ENCODE results near the gene PYROXD2.

The PYROXD2 gene

DNA sequence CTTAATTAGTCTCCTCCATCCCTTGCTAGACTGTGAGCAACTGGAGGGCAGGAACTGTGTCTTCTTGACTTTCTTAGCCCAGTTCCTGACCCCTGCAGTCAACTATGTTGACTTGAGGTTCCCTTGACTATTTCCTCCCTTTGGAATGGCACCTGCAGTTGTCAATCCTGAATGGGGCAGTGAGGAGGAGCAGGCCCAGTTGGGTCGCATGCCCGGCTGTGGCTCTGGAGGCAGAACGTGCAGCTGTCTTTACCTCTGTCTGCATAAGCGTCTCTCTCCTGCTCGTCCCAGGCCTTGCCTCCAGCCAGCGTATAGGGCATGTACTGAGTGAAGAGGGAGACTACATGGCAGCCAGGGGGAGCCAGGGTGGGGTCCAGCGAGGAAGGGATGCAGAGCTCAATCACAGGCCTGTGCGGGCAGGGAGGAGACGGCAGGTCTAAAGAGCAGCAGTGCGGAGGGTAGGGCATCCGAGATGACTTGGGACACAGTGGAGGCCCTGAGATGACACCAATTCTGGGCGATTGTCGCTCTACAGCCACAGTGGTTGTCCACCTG, 26.8 kb downstream of the PYROXD2 start:
- no peak for ATAC-seq
- TF ChIP-seq, protein P1, sequence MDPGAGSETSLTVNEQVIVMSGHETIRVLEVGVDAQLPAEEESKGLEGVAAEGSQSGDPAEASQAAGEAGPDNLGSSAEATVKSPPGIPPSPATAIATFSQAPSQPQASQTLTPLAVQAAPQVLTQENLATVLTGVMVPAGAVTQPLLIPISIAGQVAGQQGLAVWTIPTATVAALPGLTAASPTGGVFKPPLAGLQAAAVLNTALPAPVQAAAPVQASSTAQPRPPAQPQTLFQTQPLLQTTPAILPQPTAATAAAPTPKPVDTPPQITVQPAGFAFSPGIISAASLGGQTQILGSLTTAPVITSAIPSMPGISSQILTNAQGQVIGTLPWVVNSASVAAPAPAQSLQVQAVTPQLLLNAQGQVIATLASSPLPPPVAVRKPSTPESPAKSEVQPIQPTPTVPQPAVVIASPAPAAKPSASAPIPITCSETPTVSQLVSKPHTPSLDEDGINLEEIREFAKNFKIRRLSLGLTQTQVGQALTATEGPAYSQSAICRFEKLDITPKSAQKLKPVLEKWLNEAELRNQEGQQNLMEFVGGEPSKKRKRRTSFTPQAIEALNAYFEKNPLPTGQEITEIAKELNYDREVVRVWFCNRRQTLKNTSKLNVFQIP (CRISPR knock-in tag; IDR thresholded peaks at IDR 0.05; ENCODE audit: borderline replicate concordance, low read depth): no peak
- TF ChIP-seq ZFP3 (CRISPR knock-in tag; IDR thresholded peaks at IDR 0.05) (no peak), ZFP30 (CRISPR knock-in tag; IDR thresholded peaks at IDR 0.05) (no peak), ESRRG (CRISPR knock-in tag; IDR thresholded peaks at IDR 0.05) (no peak), ZC3H10 (CRISPR knock-in tag; IDR thresholded peaks at IDR 0.05) (no peak), PPARA (CRISPR knock-in tag; IDR thresholded peaks at IDR 0.05; ENCODE audit: borderline replicate concordance) (no peak), CSDC2 (CRISPR knock-in tag; IDR thresholded peaks at IDR 0.05) (no peak), OSR1 (CRISPR knock-in tag; IDR thresholded peaks at IDR 0.05) (no peak), TOX (CRISPR knock-in tag; IDR thresholded peaks at IDR 0.05; ENCODE audit: borderline replicate concordance) (no peak), ZNF70 (CRISPR knock-in tag; IDR thresholded peaks at IDR 0.05) (no peak), ZNF565 (CRISPR knock-in tag; conservative IDR thresholded peaks at IDR 0.05; ENCODE audit: low read depth) (no peak), TCF4 (CRISPR knock-in tag; IDR thresholded peaks at IDR 0.05; ENCODE audit: borderline replicate concordance) (no peak), ZNF8 (CRISPR knock-in tag; IDR thresholded peaks at IDR 0.05) (no peak), SNAI2 (CRISPR knock-in tag; IDR thresholded peaks at IDR 0.05) (no peak), RARB (CRISPR knock-in tag; IDR thresholded peaks at IDR 0.05) (no peak), ARNTL (CRISPR knock-in tag; IDR thresholded peaks at IDR 0.05; ENCODE audit: borderline replicate concordance, low read depth) (no peak)
- TF ChIP-seq, protein P2, sequence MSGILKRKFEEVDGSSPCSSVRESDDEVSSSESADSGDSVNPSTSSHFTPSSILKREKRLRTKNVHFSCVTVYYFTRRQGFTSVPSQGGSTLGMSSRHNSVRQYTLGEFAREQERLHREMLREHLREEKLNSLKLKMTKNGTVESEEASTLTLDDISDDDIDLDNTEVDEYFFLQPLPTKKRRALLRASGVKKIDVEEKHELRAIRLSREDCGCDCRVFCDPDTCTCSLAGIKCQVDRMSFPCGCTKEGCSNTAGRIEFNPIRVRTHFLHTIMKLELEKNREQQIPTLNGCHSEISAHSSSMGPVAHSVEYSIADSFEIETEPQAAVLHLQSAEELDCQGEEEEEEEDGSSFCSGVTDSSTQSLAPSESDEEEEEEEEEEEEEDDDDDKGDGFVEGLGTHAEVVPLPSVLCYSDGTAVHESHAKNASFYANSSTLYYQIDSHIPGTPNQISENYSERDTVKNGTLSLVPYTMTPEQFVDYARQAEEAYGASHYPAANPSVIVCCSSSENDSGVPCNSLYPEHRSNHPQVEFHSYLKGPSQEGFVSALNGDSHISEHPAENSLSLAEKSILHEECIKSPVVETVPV (CRISPR knock-in tag; IDR thresholded peaks at IDR 0.05): no peak
- TF ChIP-seq, protein P3, sequence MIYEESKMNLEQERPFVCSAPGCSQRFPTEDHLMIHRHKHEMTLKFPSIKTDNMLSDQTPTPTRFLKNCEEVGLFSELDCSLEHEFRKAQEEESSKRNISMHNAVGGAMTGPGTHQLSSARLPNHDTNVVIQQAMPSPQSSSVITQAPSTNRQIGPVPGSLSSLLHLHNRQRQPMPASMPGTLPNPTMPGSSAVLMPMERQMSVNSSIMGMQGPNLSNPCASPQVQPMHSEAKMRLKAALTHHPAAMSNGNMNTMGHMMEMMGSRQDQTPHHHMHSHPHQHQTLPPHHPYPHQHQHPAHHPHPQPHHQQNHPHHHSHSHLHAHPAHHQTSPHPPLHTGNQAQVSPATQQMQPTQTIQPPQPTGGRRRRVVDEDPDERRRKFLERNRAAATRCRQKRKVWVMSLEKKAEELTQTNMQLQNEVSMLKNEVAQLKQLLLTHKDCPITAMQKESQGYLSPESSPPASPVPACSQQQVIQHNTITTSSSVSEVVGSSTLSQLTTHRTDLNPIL (CRISPR knock-in tag; IDR thresholded peaks at IDR 0.05; ENCODE audit: low read depth): no peak
- TF ChIP-seq, protein P4, sequence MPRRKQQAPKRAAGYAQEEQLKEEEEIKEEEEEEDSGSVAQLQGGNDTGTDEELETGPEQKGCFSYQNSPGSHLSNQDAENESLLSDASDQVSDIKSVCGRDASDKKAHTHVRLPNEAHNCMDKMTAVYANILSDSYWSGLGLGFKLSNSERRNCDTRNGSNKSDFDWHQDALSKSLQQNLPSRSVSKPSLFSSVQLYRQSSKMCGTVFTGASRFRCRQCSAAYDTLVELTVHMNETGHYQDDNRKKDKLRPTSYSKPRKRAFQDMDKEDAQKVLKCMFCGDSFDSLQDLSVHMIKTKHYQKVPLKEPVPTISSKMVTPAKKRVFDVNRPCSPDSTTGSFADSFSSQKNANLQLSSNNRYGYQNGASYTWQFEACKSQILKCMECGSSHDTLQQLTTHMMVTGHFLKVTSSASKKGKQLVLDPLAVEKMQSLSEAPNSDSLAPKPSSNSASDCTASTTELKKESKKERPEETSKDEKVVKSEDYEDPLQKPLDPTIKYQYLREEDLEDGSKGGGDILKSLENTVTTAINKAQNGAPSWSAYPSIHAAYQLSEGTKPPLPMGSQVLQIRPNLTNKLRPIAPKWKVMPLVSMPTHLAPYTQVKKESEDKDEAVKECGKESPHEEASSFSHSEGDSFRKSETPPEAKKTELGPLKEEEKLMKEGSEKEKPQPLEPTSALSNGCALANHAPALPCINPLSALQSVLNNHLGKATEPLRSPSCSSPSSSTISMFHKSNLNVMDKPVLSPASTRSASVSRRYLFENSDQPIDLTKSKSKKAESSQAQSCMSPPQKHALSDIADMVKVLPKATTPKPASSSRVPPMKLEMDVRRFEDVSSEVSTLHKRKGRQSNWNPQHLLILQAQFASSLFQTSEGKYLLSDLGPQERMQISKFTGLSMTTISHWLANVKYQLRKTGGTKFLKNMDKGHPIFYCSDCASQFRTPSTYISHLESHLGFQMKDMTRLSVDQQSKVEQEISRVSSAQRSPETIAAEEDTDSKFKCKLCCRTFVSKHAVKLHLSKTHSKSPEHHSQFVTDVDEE (CRISPR knock-in tag; IDR thresholded peaks at IDR 0.05): no peak

DNA sequence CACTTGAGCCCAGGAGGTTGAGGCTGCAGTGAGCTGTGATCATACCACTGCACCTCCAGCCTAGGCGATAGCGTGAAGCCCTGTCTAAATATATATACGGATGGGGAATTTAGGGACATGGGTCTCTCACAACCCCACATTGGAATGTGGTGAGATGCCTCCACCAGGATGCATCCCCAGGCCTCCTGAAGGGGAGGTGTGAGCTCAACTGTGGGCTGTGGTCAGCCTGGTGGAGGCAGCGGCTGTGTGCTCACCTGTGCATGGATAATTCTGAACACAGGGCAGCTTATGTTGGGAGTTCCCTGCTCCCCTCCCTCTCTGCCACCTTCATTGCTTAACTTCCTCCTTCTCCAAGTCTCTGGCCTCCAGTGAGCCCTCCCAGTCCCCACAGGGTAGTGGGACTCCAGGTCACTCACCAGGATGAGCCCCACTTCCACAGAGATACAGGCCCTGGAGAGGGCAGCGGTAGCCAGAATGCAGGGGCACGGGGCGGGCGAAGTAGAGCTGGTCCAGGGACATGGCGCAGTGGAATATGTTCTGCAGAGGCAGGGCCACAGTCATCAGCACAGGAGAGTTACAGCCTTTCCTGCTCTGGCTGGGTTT, 30.4 kb downstream of the PYROXD2 start:
- no peak for ATAC-seq
- TF ChIP-seq ZNF70 (CRISPR knock-in tag; IDR thresholded peaks at IDR 0.05): no peak
- no peak for TF ChIP-seq TOX (CRISPR knock-in tag; IDR thresholded peaks at IDR 0.05; ENCODE audit: borderline replicate concordance)
- no peak for TF ChIP-seq BACH2 (CRISPR knock-in tag; IDR thresholded peaks at IDR 0.05; ENCODE audit: borderline replicate concordance)
- TF ChIP-seq, protein P5, sequence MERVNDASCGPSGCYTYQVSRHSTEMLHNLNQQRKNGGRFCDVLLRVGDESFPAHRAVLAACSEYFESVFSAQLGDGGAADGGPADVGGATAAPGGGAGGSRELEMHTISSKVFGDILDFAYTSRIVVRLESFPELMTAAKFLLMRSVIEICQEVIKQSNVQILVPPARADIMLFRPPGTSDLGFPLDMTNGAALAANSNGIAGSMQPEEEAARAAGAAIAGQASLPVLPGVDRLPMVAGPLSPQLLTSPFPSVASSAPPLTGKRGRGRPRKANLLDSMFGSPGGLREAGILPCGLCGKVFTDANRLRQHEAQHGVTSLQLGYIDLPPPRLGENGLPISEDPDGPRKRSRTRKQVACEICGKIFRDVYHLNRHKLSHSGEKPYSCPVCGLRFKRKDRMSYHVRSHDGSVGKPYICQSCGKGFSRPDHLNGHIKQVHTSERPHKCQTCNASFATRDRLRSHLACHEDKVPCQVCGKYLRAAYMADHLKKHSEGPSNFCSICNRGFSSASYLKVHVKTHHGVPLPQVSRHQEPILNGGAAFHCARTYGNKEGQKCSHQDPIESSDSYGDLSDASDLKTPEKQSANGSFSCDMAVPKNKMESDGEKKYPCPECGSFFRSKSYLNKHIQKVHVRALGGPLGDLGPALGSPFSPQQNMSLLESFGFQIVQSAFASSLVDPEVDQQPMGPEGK (CRISPR knock-in tag; IDR thresholded peaks at IDR 0.05; ENCODE audit: borderline replicate concordance): no peak
- no peak for TF ChIP-seq ZFP3 (CRISPR knock-in tag; IDR thresholded peaks at IDR 0.05)
- TF ChIP-seq, protein P4 (CRISPR knock-in tag; IDR thresholded peaks at IDR 0.05): no peak
- TF ChIP-seq SNAI2 (CRISPR knock-in tag; IDR thresholded peaks at IDR 0.05): no peak
- TF ChIP-seq, protein P3 (CRISPR knock-in tag; IDR thresholded peaks at IDR 0.05; ENCODE audit: low read depth): no peak
- no peak for TF ChIP-seq PPARA (CRISPR knock-in tag; IDR thresholded peaks at IDR 0.05; ENCODE audit: borderline replicate concordance)
- TF ChIP-seq, protein P1 (CRISPR knock-in tag; IDR thresholded peaks at IDR 0.05; ENCODE audit: borderline replicate concordance, low read depth): no peak
- TF ChIP-seq ESRRG (CRISPR knock-in tag; IDR thresholded peaks at IDR 0.05): no peak
- no peak for TF ChIP-seq OSR1 (CRISPR knock-in tag; IDR thresholded peaks at IDR 0.05)
- TF ChIP-seq ZNF565 (CRISPR knock-in tag; conservative IDR thresholded peaks at IDR 0.05; ENCODE audit: low read depth): no peak
- no peak for TF ChIP-seq CSDC2 (CRISPR knock-in tag; IDR thresholded peaks at IDR 0.05)

All from SK-N-SH treated with all-trans-retinoic acid at 6 μM for 48 hours (cell line).